ENCODE results near the gene PLCD3. TPM values are rescaled to one million over a fixed set of nuclear protein-coding genes. Genes with fewer than 3 reads are reported as not detected.

PLCD3 gene
- polyA plus RNA-seq, 1 of the 3 experiments (the other 2 are of a cell fraction): 59.7 TPM

DNA sequence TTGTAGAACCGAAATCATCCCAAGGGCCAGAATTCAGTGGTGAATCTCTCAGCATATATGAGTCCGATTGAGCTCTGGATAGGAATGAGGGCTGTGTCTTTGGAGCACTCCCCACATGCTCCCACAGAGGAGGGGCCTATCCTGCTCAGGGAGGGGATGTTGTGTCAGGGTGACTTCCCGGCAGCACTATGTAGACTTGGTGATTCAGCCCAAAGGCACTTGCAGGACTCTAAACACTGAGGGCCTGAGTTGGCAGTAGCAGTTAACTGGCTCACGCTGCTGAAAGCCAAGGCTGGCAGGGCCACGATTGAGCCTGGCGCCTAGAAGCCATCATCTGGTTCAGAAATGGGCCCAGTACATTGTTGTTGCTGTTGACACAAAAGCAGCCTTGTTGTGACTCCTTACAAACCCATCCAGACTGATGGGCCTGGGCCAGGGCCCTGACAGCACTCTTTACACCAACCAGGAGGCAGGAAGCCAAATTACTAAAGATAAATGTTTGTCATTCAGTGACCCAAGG, 39.3 kb downstream of the PLCD3 start:
- no peak for DNase-seq
- peak overlapping the region; percentile 83 to 97 for H3K27ac ChIP-seq (ENCODE audit: low read depth in 2 of 2, low read length in 1 of 2)
- peak overlapping the region; percentile 66; the same call in 1 of the 2 replicates for H3K4me2 ChIP-seq
- H3K4me1 ChIP-seq (ENCODE audit: control insufficient read depth in 1 of 2, insufficient read depth in 2 of 2, low read depth in 1 of 2, low read length in 1 of 2): peaks cover 0 to 11% of the 10 kb centered on the region in 2 experiments; a peak in 3 of 4 replicates
- ChIA-PET POLR2A (no interaction called here), CTCF (interaction anchor here (1.9 to 14.8 kb wide), 2 partner anchors 39 to 71 kb away, joined by 4 to 194 read pairs; partner anchors contain the start of genes ACBD4 and PLCD3)
- H3K36me3 ChIP-seq (replicated peaks in 1 of 2; ENCODE audit: control insufficient read depth in 1 of 2, insufficient read depth in 2 of 2, low read length in 1 of 2): peaks cover 33 to 62% of the 10 kb centered on the region in 2 experiments
- no peak overlapping the region for H2AFZ ChIP-seq (ENCODE audit: low read depth)
- no peaks in the 10 kb centered on the region for H4K20me1 ChIP-seq (ENCODE audit: insufficient read depth)
- TF ChIP-seq, protein P1, sequence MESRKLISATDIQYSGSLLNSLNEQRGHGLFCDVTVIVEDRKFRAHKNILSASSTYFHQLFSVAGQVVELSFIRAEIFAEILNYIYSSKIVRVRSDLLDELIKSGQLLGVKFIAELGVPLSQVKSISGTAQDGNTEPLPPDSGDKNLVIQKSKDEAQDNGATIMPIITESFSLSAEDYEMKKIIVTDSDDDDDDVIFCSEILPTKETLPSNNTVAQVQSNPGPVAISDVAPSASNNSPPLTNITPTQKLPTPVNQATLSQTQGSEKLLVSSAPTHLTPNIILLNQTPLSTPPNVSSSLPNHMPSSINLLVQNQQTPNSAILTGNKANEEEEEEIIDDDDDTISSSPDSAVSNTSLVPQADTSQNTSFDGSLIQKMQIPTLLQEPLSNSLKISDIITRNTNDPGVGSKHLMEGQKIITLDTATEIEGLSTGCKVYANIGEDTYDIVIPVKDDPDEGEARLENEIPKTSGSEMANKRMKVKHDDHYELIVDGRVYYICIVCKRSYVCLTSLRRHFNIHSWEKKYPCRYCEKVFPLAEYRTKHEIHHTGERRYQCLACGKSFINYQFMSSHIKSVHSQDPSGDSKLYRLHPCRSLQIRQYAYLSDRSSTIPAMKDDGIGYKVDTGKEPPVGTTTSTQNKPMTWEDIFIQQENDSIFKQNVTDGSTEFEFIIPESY (IDR thresholded peaks at IDR 0.05; ENCODE audit: borderline replicate concordance, low read depth): no peak
- TF ChIP-seq FOSL2 (IDR thresholded peaks at IDR 0.05; ENCODE audit: borderline replicate concordance, low read depth) (peak; percentile 95), JUND (IDR thresholded peaks at IDR 0.05) (peak; percentile 91), SIN3A (IDR thresholded peaks at IDR 0.05; ENCODE audit: borderline replicate concordance, low read depth, low read length) (peak; percentile 80; the same call in 1 of the 2 replicates), EP300 (IDR thresholded peaks at IDR 0.05; ENCODE audit: borderline replicate concordance in 1 of 2, low read depth in 1 of 2, low read length in 1 of 2) (0 out of 4 replicates have a peak, but pooled peaks of 1 of the 2 experiments have one; percentile 31), YY1 (IDR thresholded peaks at IDR 0.05; ENCODE audit: low read depth) (no peak), POLR2AphosphoS5 (IDR thresholded peaks at IDR 0.05; ENCODE audit: low read depth, low read length) (peak; percentile 76), MEF2A (IDR thresholded peaks at IDR 0.05; ENCODE audit: borderline replicate concordance, low read depth) (no peak), TAF1 (IDR thresholded peaks at IDR 0.05; ENCODE audit: borderline replicate concordance, low read depth, low read length) (peak; percentile 70; the same call in 1 of the 2 replicates), TCF12 (IDR thresholded peaks at IDR 0.05) (peak; percentile 70), NFIC (IDR thresholded peaks at IDR 0.05; ENCODE audit: borderline replicate concordance) (peak; percentile 80)
- TF ChIP-seq, protein P2, sequence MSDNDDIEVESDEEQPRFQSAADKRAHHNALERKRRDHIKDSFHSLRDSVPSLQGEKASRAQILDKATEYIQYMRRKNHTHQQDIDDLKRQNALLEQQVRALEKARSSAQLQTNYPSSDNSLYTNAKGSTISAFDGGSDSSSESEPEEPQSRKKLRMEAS (IDR thresholded peaks at IDR 0.05; ENCODE audit: low read depth): peak; percentile 90
- TF ChIP-seq, protein P3, sequence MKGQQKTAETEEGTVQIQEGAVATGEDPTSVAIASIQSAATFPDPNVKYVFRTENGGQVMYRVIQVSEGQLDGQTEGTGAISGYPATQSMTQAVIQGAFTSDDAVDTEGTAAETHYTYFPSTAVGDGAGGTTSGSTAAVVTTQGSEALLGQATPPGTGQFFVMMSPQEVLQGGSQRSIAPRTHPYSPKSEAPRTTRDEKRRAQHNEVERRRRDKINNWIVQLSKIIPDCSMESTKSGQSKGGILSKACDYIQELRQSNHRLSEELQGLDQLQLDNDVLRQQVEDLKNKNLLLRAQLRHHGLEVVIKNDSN (IDR thresholded peaks at IDR 0.05; ENCODE audit: borderline replicate concordance, low read depth): peak; percentile 64; the same call in 1 of the 2 replicates
- TF ChIP-seq, protein P4, sequence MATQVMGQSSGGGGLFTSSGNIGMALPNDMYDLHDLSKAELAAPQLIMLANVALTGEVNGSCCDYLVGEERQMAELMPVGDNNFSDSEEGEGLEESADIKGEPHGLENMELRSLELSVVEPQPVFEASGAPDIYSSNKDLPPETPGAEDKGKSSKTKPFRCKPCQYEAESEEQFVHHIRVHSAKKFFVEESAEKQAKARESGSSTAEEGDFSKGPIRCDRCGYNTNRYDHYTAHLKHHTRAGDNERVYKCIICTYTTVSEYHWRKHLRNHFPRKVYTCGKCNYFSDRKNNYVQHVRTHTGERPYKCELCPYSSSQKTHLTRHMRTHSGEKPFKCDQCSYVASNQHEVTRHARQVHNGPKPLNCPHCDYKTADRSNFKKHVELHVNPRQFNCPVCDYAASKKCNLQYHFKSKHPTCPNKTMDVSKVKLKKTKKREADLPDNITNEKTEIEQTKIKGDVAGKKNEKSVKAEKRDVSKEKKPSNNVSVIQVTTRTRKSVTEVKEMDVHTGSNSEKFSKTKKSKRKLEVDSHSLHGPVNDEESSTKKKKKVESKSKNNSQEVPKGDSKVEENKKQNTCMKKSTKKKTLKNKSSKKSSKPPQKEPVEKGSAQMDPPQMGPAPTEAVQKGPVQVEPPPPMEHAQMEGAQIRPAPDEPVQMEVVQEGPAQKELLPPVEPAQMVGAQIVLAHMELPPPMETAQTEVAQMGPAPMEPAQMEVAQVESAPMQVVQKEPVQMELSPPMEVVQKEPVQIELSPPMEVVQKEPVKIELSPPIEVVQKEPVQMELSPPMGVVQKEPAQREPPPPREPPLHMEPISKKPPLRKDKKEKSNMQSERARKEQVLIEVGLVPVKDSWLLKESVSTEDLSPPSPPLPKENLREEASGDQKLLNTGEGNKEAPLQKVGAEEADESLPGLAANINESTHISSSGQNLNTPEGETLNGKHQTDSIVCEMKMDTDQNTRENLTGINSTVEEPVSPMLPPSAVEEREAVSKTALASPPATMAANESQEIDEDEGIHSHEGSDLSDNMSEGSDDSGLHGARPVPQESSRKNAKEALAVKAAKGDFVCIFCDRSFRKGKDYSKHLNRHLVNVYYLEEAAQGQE (IDR thresholded peaks at IDR 0.05; ENCODE audit: low read depth, low read length): 0 out of 2 replicates have a peak, but pooled peaks have one; percentile 23
- TF ChIP-seq, protein P5, sequence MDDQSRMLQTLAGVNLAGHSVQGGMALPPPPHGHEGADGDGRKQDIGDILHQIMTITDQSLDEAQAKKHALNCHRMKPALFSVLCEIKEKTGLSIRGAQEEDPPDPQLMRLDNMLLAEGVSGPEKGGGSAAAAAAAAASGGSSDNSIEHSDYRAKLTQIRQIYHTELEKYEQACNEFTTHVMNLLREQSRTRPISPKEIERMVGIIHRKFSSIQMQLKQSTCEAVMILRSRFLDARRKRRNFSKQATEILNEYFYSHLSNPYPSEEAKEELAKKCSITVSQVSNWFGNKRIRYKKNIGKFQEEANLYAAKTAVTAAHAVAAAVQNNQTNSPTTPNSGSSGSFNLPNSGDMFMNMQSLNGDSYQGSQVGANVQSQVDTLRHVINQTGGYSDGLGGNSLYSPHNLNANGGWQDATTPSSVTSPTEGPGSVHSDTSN (IDR thresholded peaks at IDR 0.05): no peak
- 2% methylated on average over 4 of the region's 6 CpGs for WGBS (ENCODE audit: low lambda C conversion rate)
- no peaks in the 10 kb centered on the region for H3K9me3 ChIP-seq
- H3K9me2 ChIP-seq: no peaks in the 10 kb centered on the region
- H3K79me2 ChIP-seq (ENCODE audit: insufficient read depth): peaks cover 45% of the 10 kb centered on the region
- peaks cover 35% of the 10 kb centered on the region for H3F3A ChIP-seq (replicated peaks; ENCODE audit: insufficient read depth)
- peak overlapping the region; percentile 77 for H3K9ac ChIP-seq
- no peaks in the 10 kb centered on the region for H3K27me3 ChIP-seq (ENCODE audit: insufficient read depth)
- H3K4me3 ChIP-seq (ENCODE audit: low read depth in 2 of 2, low read length in 1 of 2): no peak overlapping the region
